ENCODE data around the gene KRTAP4-7. TPM values are rescaled to one million over a fixed set of nuclear protein-coding genes. Genes with fewer than 3 reads are reported as not detected.

Gene KRTAP4-7
- total and polyA plus RNA-seq, 2 donors (not counting 3 experiments of a cell fraction or from before 2014, with no cell fraction given) = not detected

GRCh38 chr17:41069031-41069430 lies 14.9 kb upstream of the KRTAP4-7 start:
- no peak overlapping the region for H3K4me3 ChIP-seq (replicated peaks in 1 of 3; ENCODE audit: insufficient read depth in 1 of 3, low read depth in 1 of 3, low read length in 3 of 3)
- ChIA-PET POLR2A (no interaction called here), CTCF (no interaction called here)
- H2AFZ ChIP-seq (ENCODE audit: low read depth, low read length) = no peak overlapping the region
- dilution Hi-C loops (cut with MboI; ENCODE audit: extremely low pct_ligation_motif_present, low sequenced_read_pairs) = no loop called here
- DNase-seq (ENCODE audit: low read depth, low spot score) (no peak), FAIRE-seq (no peak)
- H3K4me1 ChIP-seq (ENCODE audit: control insufficient read depth, extremely low read depth, insufficient read depth, low read length) = no peaks in the 10 kb centered on the region
- no peaks in the 10 kb centered on the region for H3K9me3 ChIP-seq (replicated peaks; ENCODE audit: control insufficient read depth, insufficient read depth, low read length)
- no peaks in the 10 kb centered on the region for H3K27me3 ChIP-seq (ENCODE audit: control insufficient read depth in 2 of 2, insufficient read depth in 2 of 2, low read length in 2 of 2)
- H3K4me2 ChIP-seq (ENCODE audit: insufficient read depth, low read length) = no peak overlapping the region
- H4K20me1 ChIP-seq (replicated peaks; ENCODE audit: control insufficient read depth, extremely low read depth, insufficient read depth, low read length) = no peaks in the 10 kb centered on the region
- no peaks in the 10 kb centered on the region for H3K36me3 ChIP-seq (ENCODE audit: control insufficient read depth in 2 of 2, extremely low read depth in 1 of 2, insufficient read depth in 2 of 2, low read length in 2 of 2)
- intact Hi-C loops (cut with micrococcal nuclease) = no loop called here
- H3K79me2 ChIP-seq (ENCODE audit: control insufficient read depth, insufficient read depth, low read length) = no peaks in the 10 kb centered on the region
- no peaks in the 10 kb centered on the region for H3K9me1 ChIP-seq (replicated peaks; ENCODE audit: control insufficient read depth, extremely low read depth, insufficient read depth, low read length)
- no TSS peak for BruUV-seq (replicated peaks)
- TF ChIP-seq POLR2AphosphoS5 (IDR thresholded peaks at IDR 0.05; ENCODE audit: insufficient read depth, low read depth, low read length) (no peak), CTCF (IDR thresholded peaks at IDR 0.05; ENCODE audit: extremely low read depth in 1 of 2, insufficient read depth in 1 of 2, low read depth in 1 of 2, low read length in 2 of 2) (no peak), FOS (IDR thresholded peaks at IDR 0.05; ENCODE audit: borderline replicate concordance, insufficient read depth, low read length) (no peak), MAX (IDR thresholded peaks at IDR 0.05; ENCODE audit: insufficient read depth, insufficient read length) (no peak), EZH2 (IDR thresholded peaks at IDR 0.05; ENCODE audit: borderline replicate concordance, low read depth, low read length, severe bottlenecking) (no peak), GATA2 (IDR thresholded peaks at IDR 0.05; ENCODE audit: insufficient read depth, insufficient read length, low read depth, low read length) (no peak), MYC (IDR thresholded peaks at IDR 0.05; ENCODE audit: low read depth, low read length) (no peak), JUN (IDR thresholded peaks at IDR 0.05; ENCODE audit: borderline replicate concordance, insufficient read depth, insufficient read length, low read depth) (no peak), POLR2A (IDR thresholded peaks at IDR 0.05; ENCODE audit: low read depth, low read length) (no peak)
- H3K9ac ChIP-seq (replicated peaks; ENCODE audit: extremely low read depth, insufficient read depth, low read length) = no peak overlapping the region
- no peak overlapping the region for H3K27ac ChIP-seq (ENCODE audit: insufficient read depth, low read depth, low read length)
